ENCODE measurements around the gene YIPF1. TPM values are rescaled to one million over a fixed set of nuclear protein-coding genes. Genes with fewer than 3 reads are reported as not detected.

Gene YIPF1
- polyA plus RNA-seq, 3 donors = 24.4 to 51.9 (median 42.1) TPM

GRCh38 chr1:53931523-53931922 lies 41.9 kb upstream of the YIPF1 start:
- no peaks in the 10 kb centered on the region for H3K4me1 Mint-ChIP-seq

GRCh38 chr1:53930932-53931331 lies 41.3 kb upstream of the YIPF1 start:
- H3K36me3 Mint-ChIP-seq = peaks cover 44 to 70% of the 10 kb centered on the region in 2 donors

More at GRCh38 chr1:53931523-53931922, 41.9 kb upstream of the YIPF1 start:
- no peak for TF ChIP-seq CTCF (IDR thresholded peaks at IDR 0.05)
- Histone ChIP-seq H3K79me2 (ENCODE audit: insufficient read depth, low read length) (no peaks in the 10 kb centered on the region), H3K36me3 (replicated peaks in 1 of 2; ENCODE audit: control insufficient read depth in 1 of 2, insufficient read depth in 2 of 2, low read length in 2 of 2) (peaks cover 17 to 75% of the 10 kb centered on the region in 2 donors), H4K20me1 (ENCODE audit: insufficient read depth, low read length) (no peaks in the 10 kb centered on the region), H3K9me3 (replicated peaks in 1 of 2; ENCODE audit: control insufficient read depth in 1 of 2, insufficient read depth in 1 of 2, low read length in 2 of 2) (peaks cover 19 to 20% of the 10 kb centered on the region in 2 donors), H3K4me3 (replicated peaks in 1 of 3; ENCODE audit: low read depth in 2 of 3, low read length in 3 of 3) (no peak overlapping the region), H3K4me1 (ENCODE audit: control insufficient read depth in 1 of 2, insufficient read depth in 2 of 2, low read length in 2 of 2) (no peaks in the 10 kb centered on the region), H3K4me2 (replicated peaks; ENCODE audit: extremely low read depth, low read length, poor library complexity, severe bottlenecking) (no peak overlapping the region), H3K9ac (ENCODE audit: insufficient read depth, low read length, poor library complexity, severe bottlenecking) (no peak overlapping the region), H3K27me3 (ENCODE audit: control insufficient read depth in 2 of 2, insufficient read depth in 2 of 2, low read length in 2 of 2) (no peaks in the 10 kb centered on the region), H2AFZ (ENCODE audit: insufficient read depth, low read depth, low read length, poor library complexity, severe bottlenecking) (no peak overlapping the region), H3K27ac (ENCODE audit: low read depth in 1 of 2, low read length in 2 of 2) (no peak overlapping the region)
- Mint-ChIP-seq H3K27ac (no peak overlapping the region), H3K36me3 (peaks cover 46 to 72% of the 10 kb centered on the region in 2 donors), H3K27me3 (ENCODE audit: low read depth in 3 of 3) (no peaks in the 10 kb centered on the region), H3K4me3 (no peak overlapping the region), H3K9me3 (peaks cover 11 to 29% (median 18%) of the 10 kb centered on the region in 7 donors)
- no CpG with 5 or more reads among the region's 2 CpGs for WGBS (ENCODE audit: insufficient coverage)
- intact Hi-C loops (cut with micrococcal nuclease) = no loop called here
- no peak for DNase-seq

More at GRCh38 chr1:53930932-53931331, 41.3 kb upstream of the YIPF1 start:
- Histone ChIP-seq H3K9ac (ENCODE audit: insufficient read depth, low read length, poor library complexity, severe bottlenecking) (no peak overlapping the region), H3K4me1 (ENCODE audit: control insufficient read depth in 1 of 2, insufficient read depth in 2 of 2, low read length in 2 of 2) (no peaks in the 10 kb centered on the region), H2AFZ (ENCODE audit: insufficient read depth, low read depth, low read length, poor library complexity, severe bottlenecking) (no peak overlapping the region), H3K36me3 (replicated peaks in 1 of 2; ENCODE audit: control insufficient read depth in 1 of 2, insufficient read depth in 2 of 2, low read length in 2 of 2) (peaks cover 17 to 69% of the 10 kb centered on the region in 2 donors), H3K27me3 (ENCODE audit: control insufficient read depth in 2 of 2, insufficient read depth in 2 of 2, low read length in 2 of 2) (no peaks in the 10 kb centered on the region), H3K9me3 (replicated peaks in 1 of 2; ENCODE audit: control insufficient read depth in 1 of 2, insufficient read depth in 1 of 2, low read length in 2 of 2) (peaks cover 19 to 20% of the 10 kb centered on the region in 2 donors), H3K79me2 (ENCODE audit: insufficient read depth, low read length) (no peaks in the 10 kb centered on the region), H4K20me1 (ENCODE audit: insufficient read depth, low read length) (no peaks in the 10 kb centered on the region), H3K4me2 (replicated peaks; ENCODE audit: extremely low read depth, low read length, poor library complexity, severe bottlenecking) (no peak overlapping the region), H3K4me3 (replicated peaks in 1 of 3; ENCODE audit: low read depth in 2 of 3, low read length in 3 of 3) (no peak overlapping the region), H3K27ac (ENCODE audit: low read depth in 1 of 2, low read length in 2 of 2) (no peak overlapping the region)
- peaks cover 11 to 28% (median 18%) of the 10 kb centered on the region in 7 donors for H3K9me3 Mint-ChIP-seq
- intact Hi-C loops (cut with micrococcal nuclease) = no loop called here
- no peak for TF ChIP-seq CTCF (IDR thresholded peaks at IDR 0.05)
- no peak overlapping the region for H3K27ac Mint-ChIP-seq
- DNase-seq = no peak
- H3K4me3 Mint-ChIP-seq = no peak overlapping the region
- WGBS (ENCODE audit: insufficient coverage) = no CpG with 5 or more reads among the region's 3 CpGs
- H3K27me3 Mint-ChIP-seq (ENCODE audit: low read depth in 3 of 3) = peaks cover 0 to 1% (median 0%) of the 10 kb centered on the region in 3 donors
- no peaks in the 10 kb centered on the region for H3K4me1 Mint-ChIP-seq
